HG03439 (cell line): Measurements from ENCODE around the gene LRRC2.
"Not testable (repeated sequence)": the region's sequence is repeated elsewhere in the genome, so short reads cannot be mapped to it uniquely, and the experiment has no call there.

Experiments used
- ATAC-seq: cut with Tn5 transposase; IDR thresholded peaks from one replicate; pipeline ENCODE4 v1.9.1; 2021; ENCODE audit warnings: mild to moderate bottlenecking, moderate library complexity; ENCODE audit not compliant: unreplicated experiment

LRRC2 gene

DNA sequence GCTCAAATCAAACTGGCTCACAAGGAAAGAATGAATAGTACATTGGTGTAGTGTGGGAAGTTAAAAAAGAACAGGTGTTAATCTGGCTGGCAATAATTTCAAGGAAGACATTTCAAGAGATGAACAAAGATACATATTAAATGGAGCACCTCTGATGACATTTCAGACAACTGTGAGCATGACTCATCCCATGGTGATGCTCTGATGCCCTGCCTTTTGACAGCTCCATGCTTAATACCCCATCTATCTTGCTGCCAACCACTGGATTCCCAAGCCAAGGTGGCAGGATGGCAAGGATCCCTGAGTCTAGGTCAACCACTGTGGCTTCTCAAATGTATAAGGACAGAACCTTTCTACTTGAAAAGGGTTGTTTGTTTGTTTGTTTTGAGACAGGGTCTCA, 29.3 kb downstream of the LRRC2 start:
- no peak for ATAC-seq

DNA sequence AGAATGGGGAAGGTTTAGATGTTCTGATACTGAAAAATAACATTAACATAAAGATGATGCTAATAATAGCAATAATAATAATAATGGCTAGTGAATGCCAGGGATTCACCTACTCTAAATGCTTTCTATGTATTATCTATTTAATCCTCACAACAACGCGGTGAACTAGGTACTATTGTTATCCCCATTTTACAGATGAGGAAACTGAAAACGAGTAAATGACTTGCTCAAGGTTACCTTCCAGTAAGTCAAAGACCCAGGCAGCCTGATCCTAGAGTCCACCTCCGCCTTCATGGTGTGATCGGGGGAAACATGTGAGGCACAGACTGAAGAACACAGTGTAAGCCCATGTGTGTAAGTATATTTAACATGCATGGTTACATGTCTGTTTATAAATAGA, 30.4 kb downstream of the LRRC2 start:
- no peak for ATAC-seq

DNA sequence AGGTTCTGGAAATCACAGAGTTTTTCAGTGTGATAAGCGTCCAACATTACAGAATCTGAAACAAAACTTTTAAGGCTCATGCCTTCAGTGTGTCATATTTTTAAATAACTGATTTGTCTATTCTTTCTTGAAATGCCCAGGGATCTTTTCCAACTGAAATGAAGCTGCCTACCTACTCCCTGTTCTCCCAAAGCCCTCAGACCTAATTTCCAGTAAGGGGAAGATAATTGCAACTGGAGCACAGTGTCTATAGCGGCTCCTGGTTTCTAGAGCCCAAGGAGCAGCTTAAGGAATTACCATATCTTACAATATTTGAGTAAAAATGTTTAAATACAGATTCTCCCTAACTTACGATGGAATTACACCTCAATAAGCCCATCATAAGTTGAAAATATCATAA, 33.0 kb downstream of the LRRC2 start:
- no peak for ATAC-seq

GRCh38 chr3:46527239-46527638, 38.9 kb downstream of the LRRC2 start:
- no peak for ATAC-seq

DNA sequence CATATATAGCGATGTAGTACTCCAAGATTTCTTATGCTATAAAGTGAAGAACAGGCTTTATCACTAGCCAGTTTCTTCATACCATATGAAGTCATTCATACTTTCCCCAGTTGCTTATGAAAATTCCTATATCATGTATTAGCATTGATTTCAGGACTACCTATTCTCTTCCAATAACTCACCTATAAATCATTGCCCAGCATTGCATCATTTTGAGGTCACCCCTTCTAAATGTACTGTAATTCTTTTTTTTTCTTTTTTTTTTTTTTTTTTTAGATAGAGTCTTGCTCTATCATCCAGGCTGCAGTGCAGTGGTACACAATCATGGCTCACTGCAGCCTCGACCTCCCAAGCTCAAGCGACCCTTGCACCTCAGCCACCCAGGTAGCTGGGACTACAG, 41.3 kb downstream of the LRRC2 start:
- ATAC-seq, result no peak

GRCh38 chr3:46524008-46524407, 42.1 kb downstream of the LRRC2 start:
- ATAC-seq, result no peak

GRCh38 chr3:46523556-46523955, 42.5 kb downstream of the LRRC2 start:
- no peak for ATAC-seq

DNA sequence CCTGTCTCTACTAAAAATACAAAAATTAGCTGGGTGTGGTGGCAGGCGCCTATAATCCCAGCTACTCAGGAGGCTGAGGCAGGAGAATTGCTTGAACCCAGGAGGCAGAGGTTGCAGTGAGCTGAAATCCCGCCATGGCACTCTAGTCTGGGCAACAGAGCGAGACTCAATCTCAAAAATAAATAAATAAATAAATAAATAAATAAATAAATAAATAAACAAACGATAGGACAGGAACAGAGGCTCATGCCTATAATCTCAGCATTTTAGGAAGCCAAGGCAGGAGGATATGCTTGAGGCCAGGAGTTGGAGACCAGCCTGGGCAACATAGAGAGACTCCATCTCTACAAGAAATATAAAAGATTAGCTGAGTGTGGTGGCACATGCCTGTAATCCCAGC, 43.9 kb downstream of the LRRC2 start:
- ATAC-seq, result not testable (repeated sequence)

DNA sequence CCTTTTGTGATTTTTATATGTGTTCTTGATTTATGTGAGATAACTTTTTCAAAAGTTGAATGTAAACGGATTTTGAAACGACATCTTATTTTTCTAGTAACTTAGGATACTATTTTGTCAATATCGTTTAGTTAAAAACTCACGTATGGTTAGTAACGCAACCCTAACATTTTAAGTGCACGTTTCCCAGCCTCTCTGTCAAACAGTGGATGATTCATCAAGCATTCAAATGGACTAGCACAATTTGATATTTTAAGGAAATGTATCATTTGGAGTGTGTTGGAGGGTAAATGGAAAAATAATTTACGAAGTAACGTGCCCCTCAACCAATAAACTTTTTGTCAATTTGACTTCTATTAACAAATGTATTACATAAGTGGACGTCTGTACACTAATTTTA, 45.0 kb downstream of the LRRC2 start:
- no peak for ATAC-seq

- no peak for ATAC-seq
These were observed 45.6 kb downstream of the LRRC2 start for GRCh38 chr3:46520531-46520930.

DNA sequence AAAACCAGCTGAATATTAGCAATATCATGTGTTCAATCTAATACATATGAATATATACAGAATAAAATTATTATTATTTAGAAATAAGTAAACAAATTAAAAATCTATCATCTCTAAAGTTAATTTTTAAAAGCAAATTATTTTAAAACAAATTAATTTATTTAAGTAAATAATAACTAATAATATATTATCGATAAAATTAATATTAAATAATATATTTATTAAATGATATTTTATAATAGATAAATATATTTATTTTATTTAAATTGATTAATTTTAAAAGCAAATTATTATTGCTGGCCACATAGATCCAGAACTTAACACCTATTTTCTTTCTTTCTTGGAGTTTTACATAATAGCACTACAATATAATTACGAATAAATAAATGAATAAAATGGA, 46.1 kb downstream of the LRRC2 start:
- ATAC-seq, result no peak

- no peak for ATAC-seq
These were observed 48.3 kb downstream of the LRRC2 start for GRCh38 chr3:46517784-46518181.

- ATAC-seq, result no peak
These were observed 48.9 kb downstream of the LRRC2 start for GRCh38 chr3:46517016-46517783.

- no peak for ATAC-seq
These were observed 49.6 kb downstream of the LRRC2 start for GRCh38 chr3:46516521-46516920.

GRCh38 chr3:46512191-46512749, 53.8 kb downstream of the LRRC2 start:
- ATAC-seq, result no peak

GRCh38 chr3:46509661-46510187, 56.4 kb downstream of the LRRC2 start:
- ATAC-seq, result no peak

DNA sequence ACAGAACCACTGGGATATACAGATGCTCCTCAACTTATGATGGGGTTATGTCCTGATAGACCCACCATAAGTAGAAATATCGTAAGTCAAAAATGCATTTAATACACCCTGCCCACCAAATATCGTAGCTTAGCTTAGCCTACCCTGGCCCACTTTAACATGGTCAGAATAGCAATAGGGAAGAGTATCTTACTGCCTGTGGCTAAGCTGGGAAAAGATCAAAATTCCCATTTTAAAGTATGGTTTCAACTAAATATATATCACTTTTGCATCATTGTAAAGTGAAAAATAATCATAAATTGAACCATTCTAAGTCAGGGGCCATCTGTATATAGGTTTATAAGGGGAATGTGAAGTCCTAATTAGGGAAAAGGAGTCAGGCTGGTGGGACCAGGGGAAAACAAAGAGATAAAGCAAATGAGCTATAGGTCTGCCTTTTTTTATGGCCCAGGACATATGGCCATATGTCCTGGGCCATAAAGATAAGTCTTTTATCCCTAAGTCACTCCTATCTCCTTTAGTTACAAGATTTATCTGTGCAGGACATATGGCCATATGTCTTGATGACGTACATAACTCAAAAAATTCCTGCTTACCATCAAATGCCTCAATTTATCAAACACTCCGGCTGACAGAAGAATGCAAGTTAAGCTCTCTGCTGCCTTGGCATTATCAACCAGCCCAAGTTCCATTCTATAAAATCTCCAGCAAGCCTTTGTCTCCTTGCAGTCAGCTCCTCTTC, 57.1 kb downstream of the LRRC2 start:
- no peak for ATAC-seq

DNA sequence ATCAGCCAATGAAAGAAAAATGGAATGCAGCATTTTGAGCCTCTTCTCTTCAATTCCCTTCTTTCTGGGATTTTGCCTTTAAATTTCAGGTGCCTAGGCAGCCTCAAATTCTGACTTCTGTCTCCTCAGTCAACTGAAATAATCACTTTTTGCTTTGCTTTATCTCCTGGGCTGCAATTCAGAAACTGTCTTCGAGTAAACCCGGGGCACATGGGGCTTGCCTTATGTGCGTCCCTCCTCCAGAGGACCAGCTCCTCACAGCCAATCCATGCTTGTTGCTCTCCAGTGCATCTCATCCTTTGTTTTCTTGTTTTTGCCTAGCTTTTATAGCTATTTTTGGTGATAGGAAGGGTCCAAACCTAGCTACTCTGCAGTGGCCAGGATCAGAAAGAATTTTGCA, 59.6 kb downstream of the LRRC2 start:
- ATAC-seq, result no peak

DNA sequence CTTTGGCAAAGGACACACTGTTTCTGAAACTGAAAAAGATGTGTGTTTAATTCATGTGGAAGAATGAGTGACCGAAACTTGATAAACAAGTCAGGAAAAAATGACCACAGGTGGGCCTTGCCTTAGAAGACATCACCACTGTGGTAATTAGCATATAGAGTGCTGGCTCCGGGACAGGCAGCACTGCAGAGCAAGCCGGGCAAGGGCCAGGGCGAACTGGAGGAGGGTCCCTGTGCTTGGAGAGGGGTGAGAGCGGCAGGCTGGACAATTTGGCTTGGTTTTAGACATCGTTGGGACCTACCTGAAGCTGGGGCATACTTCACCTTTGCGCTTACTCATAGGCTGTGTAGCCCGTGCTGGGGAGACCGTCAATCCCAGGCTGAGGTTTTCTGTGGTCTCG, 60.1 kb downstream of the LRRC2 start:
- no peak for ATAC-seq

DNA sequence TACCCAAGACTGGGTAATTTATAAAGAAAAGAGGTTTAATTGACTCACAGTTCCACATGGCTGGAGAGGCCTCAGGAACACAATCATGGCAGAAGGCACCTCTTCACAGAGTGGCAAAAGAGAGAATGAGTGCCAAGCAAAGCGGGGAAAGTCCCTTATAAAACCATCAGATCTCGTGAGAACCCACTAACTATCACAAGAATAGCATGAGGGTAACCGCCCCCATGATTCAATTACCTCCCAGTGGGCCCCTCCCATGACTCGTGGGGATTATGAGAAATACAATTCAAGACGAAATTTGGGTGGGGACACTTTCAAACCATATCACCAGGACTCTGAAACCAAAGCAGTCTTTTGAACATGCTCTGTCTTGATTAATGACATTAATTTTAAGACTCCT, 61.3 kb downstream of the LRRC2 start:
- no peak for ATAC-seq

DNA sequence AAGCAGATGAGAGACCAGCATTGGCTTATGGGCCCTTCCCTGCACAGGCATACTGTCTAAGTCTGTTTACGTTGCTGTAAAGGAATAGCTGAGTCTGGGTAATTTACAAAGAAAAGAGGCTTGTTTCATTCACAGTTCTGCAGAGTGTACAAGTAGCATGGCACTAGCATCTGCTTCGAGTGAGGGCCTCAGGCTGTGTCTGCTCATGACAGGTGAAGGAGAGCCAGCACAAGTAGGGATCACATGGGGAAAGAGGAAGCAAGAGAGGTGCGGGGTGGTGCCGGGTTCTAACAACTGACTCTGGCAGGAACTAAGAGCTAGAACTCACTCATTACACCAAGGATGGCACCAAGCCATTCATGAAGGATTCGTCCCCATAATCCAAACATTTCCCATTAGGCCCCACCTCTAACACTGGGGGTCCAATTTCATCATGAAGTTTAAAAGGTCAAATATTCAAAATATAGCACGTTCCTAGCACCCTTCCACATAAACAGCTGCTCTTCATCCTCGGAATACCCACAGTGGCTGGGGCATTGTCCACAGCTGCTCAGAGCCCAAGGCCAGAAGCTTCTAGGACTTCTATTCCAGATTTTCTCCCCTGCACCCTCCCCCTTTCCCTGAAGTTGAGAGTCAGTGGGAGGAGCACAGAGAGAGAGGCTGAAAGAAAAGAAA, 62.8 kb downstream of the LRRC2 start:
- ATAC-seq, result no peak
